ENCODE results near the gene AVPR1B.
A peak's percentile ranks its signal among the peaks of the same experiment; 100 is the strongest.

The AVPR1B gene

GRCh38 chr1:206127336-206127735 is 10.1 kb upstream of the AVPR1B start:
- H4K91ac ChIP-seq (ENCODE audit: low read length): no peak overlapping the region
- H2BK5ac ChIP-seq (ENCODE audit: low read depth, low read length, poor library complexity, severe bottlenecking): no peak overlapping the region
- H3K14ac ChIP-seq (ENCODE audit: low read length in 2 of 2): no peak overlapping the region
- H3K27ac ChIP-seq (ENCODE audit: low read length, poor library complexity, severe bottlenecking): no peak overlapping the region
- DNase-seq: no peak
- no peaks in the 10 kb centered on the region for H3K4me1 ChIP-seq (ENCODE audit: control insufficient read depth, insufficient read depth, low read depth, low read length)
- no peak overlapping the region for H2BK15ac ChIP-seq (ENCODE audit: low read depth, poor library complexity, severe bottlenecking)
- H3K4ac ChIP-seq (ENCODE audit: low read depth in 1 of 2, low read length in 2 of 2): no peak overlapping the region
- H3K36me3 ChIP-seq (ENCODE audit: control insufficient read depth in 1 of 2, insufficient read depth in 2 of 2, low read depth in 1 of 2, low read length in 2 of 2): no peaks in the 10 kb centered on the region
- no peak overlapping the region for H3K23ac ChIP-seq (ENCODE audit: low read length in 2 of 2)
- H2BK12ac ChIP-seq (ENCODE audit: low read length in 2 of 2): no peak overlapping the region
- no peak overlapping the region for H4K8ac ChIP-seq (ENCODE audit: low read length)
- 88% methylated on average over 9 of the region's 9 CpGs for WGBS
- peaks cover 20 to 30% of the 10 kb centered on the region in 2 experiments for H3K27me3 ChIP-seq (ENCODE audit: control insufficient read depth in 1 of 2, insufficient read depth in 1 of 2, low read length in 2 of 2)
- no peak overlapping the region for H2AK5ac ChIP-seq (ENCODE audit: low read length, severe bottlenecking)
- H3K18ac ChIP-seq (ENCODE audit: low read depth in 1 of 2, low read length in 2 of 2): no peak overlapping the region
- H3K79me1 ChIP-seq (replicated peaks; ENCODE audit: low read length, poor library complexity, severe bottlenecking): no peaks in the 10 kb centered on the region
- H2AFZ ChIP-seq (ENCODE audit: low read depth, low read length): no peak overlapping the region
- no peak overlapping the region for H2BK120ac ChIP-seq (ENCODE audit: low read depth, low read length)
- no peak overlapping the region for H3K9ac ChIP-seq (ENCODE audit: low read length)
- no peaks in the 10 kb centered on the region for H3K9me3 ChIP-seq (ENCODE audit: control insufficient read depth, low read length)
- H3K4me2 ChIP-seq (ENCODE audit: low read length, poor library complexity, severe bottlenecking): no peak overlapping the region
- H3K4me3 ChIP-seq (ENCODE audit: insufficient read depth in 1 of 2, low read depth in 1 of 2, low read length in 2 of 2): no peak overlapping the region

GRCh38 chr1:206125346-206125745 is 8.2 kb upstream of the AVPR1B start:
- no peak overlapping the region for H3K23ac ChIP-seq (ENCODE audit: low read length in 2 of 2)
- no CpG with 5 or more reads among the region's 1 CpG for WGBS
- no peak overlapping the region for H3K4me3 ChIP-seq (ENCODE audit: insufficient read depth in 1 of 2, low read depth in 1 of 2, low read length in 2 of 2)

GRCh38 chr1:206122686-206123085 is 5.5 kb upstream of the AVPR1B start:
- Histone ChIP-seq H2BK120ac (ENCODE audit: low read depth, low read length) (no peak overlapping the region), H3K14ac (ENCODE audit: low read length in 2 of 2) (no peak overlapping the region), H3K23ac (ENCODE audit: low read length in 2 of 2) (no peak overlapping the region), H3K4me1 (ENCODE audit: control insufficient read depth, insufficient read depth, low read depth, low read length) (peaks cover 1% of the 10 kb centered on the region), H4K8ac (ENCODE audit: low read length) (no peak overlapping the region), H3K27me3 (ENCODE audit: control insufficient read depth in 1 of 2, insufficient read depth in 1 of 2, low read length in 2 of 2) (peaks cover 9 to 30% of the 10 kb centered on the region in 2 experiments), H2BK15ac (ENCODE audit: low read depth, poor library complexity, severe bottlenecking) (no peak overlapping the region), H4K91ac (ENCODE audit: low read length) (no peak overlapping the region), H2BK12ac (ENCODE audit: low read length in 2 of 2) (no peak overlapping the region), H3K36me3 (ENCODE audit: control insufficient read depth in 1 of 2, insufficient read depth in 2 of 2, low read depth in 1 of 2, low read length in 2 of 2) (no peaks in the 10 kb centered on the region), H2AK5ac (ENCODE audit: low read length, severe bottlenecking) (no peak overlapping the region), H3K79me1 (replicated peaks; ENCODE audit: low read length, poor library complexity, severe bottlenecking) (no peaks in the 10 kb centered on the region), H3K4me3 (ENCODE audit: insufficient read depth in 1 of 2, low read depth in 1 of 2, low read length in 2 of 2) (no peak overlapping the region), H3K18ac (ENCODE audit: low read depth in 1 of 2, low read length in 2 of 2) (no peak overlapping the region), H3K9ac (ENCODE audit: low read length) (no peak overlapping the region), H3K27ac (ENCODE audit: low read length, poor library complexity, severe bottlenecking) (no peak overlapping the region), H3K4me2 (ENCODE audit: low read length, poor library complexity, severe bottlenecking) (no peak overlapping the region), H2BK5ac (ENCODE audit: low read depth, low read length, poor library complexity, severe bottlenecking) (no peak overlapping the region), H3K4ac (ENCODE audit: low read depth in 1 of 2, low read length in 2 of 2) (no peak overlapping the region), H3K9me3 (ENCODE audit: control insufficient read depth, low read length) (peaks cover 3% of the 10 kb centered on the region), H2AFZ (ENCODE audit: low read depth, low read length) (no peak overlapping the region)
- no peak for DNase-seq

More at GRCh38 chr1:206125346-206125745, 8.2 kb upstream of the AVPR1B start:
- H3K36me3 ChIP-seq (ENCODE audit: control insufficient read depth in 1 of 2, insufficient read depth in 2 of 2, low read depth in 1 of 2, low read length in 2 of 2): no peaks in the 10 kb centered on the region
- no peak overlapping the region for H2AK5ac ChIP-seq (ENCODE audit: low read length, severe bottlenecking)
- no peak overlapping the region for H2BK15ac ChIP-seq (ENCODE audit: low read depth, poor library complexity, severe bottlenecking)
- no peak overlapping the region for H2BK12ac ChIP-seq (ENCODE audit: low read length in 2 of 2)
- H3K4me2 ChIP-seq (ENCODE audit: low read length, poor library complexity, severe bottlenecking): no peak overlapping the region
- H2AFZ ChIP-seq (ENCODE audit: low read depth, low read length): no peak overlapping the region
- no peak overlapping the region for H3K18ac ChIP-seq (ENCODE audit: low read depth in 1 of 2, low read length in 2 of 2)
- peaks cover 3% of the 10 kb centered on the region for H3K9me3 ChIP-seq (ENCODE audit: control insufficient read depth, low read length)
- H2BK5ac ChIP-seq (ENCODE audit: low read depth, low read length, poor library complexity, severe bottlenecking): peak overlapping the region; percentile 51
- no peaks in the 10 kb centered on the region for H3K4me1 ChIP-seq (ENCODE audit: control insufficient read depth, insufficient read depth, low read depth, low read length)
- H3K79me1 ChIP-seq (replicated peaks; ENCODE audit: low read length, poor library complexity, severe bottlenecking): no peaks in the 10 kb centered on the region
- H4K91ac ChIP-seq (ENCODE audit: low read length): no peak overlapping the region
- no peak overlapping the region for H3K9ac ChIP-seq (ENCODE audit: low read length)
- no peak overlapping the region for H3K4ac ChIP-seq (ENCODE audit: low read depth in 1 of 2, low read length in 2 of 2)
- no peak overlapping the region for H3K14ac ChIP-seq (ENCODE audit: low read length in 2 of 2)
- H3K27me3 ChIP-seq (ENCODE audit: control insufficient read depth in 1 of 2, insufficient read depth in 1 of 2, low read length in 2 of 2): peaks cover 14 to 34% of the 10 kb centered on the region in 2 experiments
- H2BK120ac ChIP-seq (ENCODE audit: low read depth, low read length): no peak overlapping the region
- no peak overlapping the region for H3K27ac ChIP-seq (ENCODE audit: low read length, poor library complexity, severe bottlenecking)
- no peak for DNase-seq
- no peak overlapping the region for H4K8ac ChIP-seq (ENCODE audit: low read length)

GRCh38 chr1:206121269-206121668 is 4.1 kb upstream of the AVPR1B start:
- Histone ChIP-seq H3K9me3 (ENCODE audit: control insufficient read depth, low read length) (peaks cover 3% of the 10 kb centered on the region), H3K4me1 (ENCODE audit: control insufficient read depth, insufficient read depth, low read depth, low read length) (peaks cover 15% of the 10 kb centered on the region), H2AK5ac (ENCODE audit: low read length, severe bottlenecking) (no peak overlapping the region), H2BK12ac (ENCODE audit: low read length in 2 of 2) (no peak overlapping the region), H3K14ac (ENCODE audit: low read length in 2 of 2) (no peak overlapping the region), H3K27ac (ENCODE audit: low read length, poor library complexity, severe bottlenecking) (no peak overlapping the region), H3K4ac (ENCODE audit: low read depth in 1 of 2, low read length in 2 of 2) (no peak overlapping the region), H2BK15ac (ENCODE audit: low read depth, poor library complexity, severe bottlenecking) (no peak overlapping the region), H2BK120ac (ENCODE audit: low read depth, low read length) (no peak overlapping the region), H3K23ac (ENCODE audit: low read length in 2 of 2) (no peak overlapping the region), H3K4me2 (ENCODE audit: low read length, poor library complexity, severe bottlenecking) (no peak overlapping the region), H2AFZ (ENCODE audit: low read depth, low read length) (no peak overlapping the region), H3K4me3 (ENCODE audit: insufficient read depth in 1 of 2, low read depth in 1 of 2, low read length in 2 of 2) (no peak overlapping the region), H2BK5ac (ENCODE audit: low read depth, low read length, poor library complexity, severe bottlenecking) (no peak overlapping the region), H3K27me3 (ENCODE audit: control insufficient read depth in 1 of 2, insufficient read depth in 1 of 2, low read length in 2 of 2) (peaks cover 19 to 33% of the 10 kb centered on the region in 2 experiments), H3K18ac (ENCODE audit: low read depth in 1 of 2, low read length in 2 of 2) (no peak overlapping the region), H3K36me3 (ENCODE audit: control insufficient read depth in 1 of 2, insufficient read depth in 2 of 2, low read depth in 1 of 2, low read length in 2 of 2) (peaks cover 0 to 3% of the 10 kb centered on the region in 2 experiments), H3K79me1 (replicated peaks; ENCODE audit: low read length, poor library complexity, severe bottlenecking) (no peaks in the 10 kb centered on the region), H3K9ac (ENCODE audit: low read length) (no peak overlapping the region), H4K91ac (ENCODE audit: low read length) (no peak overlapping the region), H4K8ac (ENCODE audit: low read length) (no peak overlapping the region)
- no peak for DNase-seq
- no CpG with 5 or more reads among the region's 1 CpG for WGBS

Measured in mesenchymal stem cell (in vitro differentiated cells and primary cell).